ENCODE results near the gene CDH10. TPM values are rescaled to one million over a fixed set of nuclear protein-coding genes. Genes with fewer than 3 reads are reported as not detected.

Gene CDH10
- total RNA-seq, 1 experiment from 2014 or later: 0.31 TPM

GRCh38 chr5:24530906-24531305 is 113.9 kb downstream of the CDH10 start:
- Histone ChIP-seq H2BK120ac (ENCODE audit: low read depth, low read length, poor library complexity, severe bottlenecking) (no peak overlapping the region), H3K4me1 (ENCODE audit: insufficient read depth, low read length) (no peaks in the 10 kb centered on the region), H4K5ac (ENCODE audit: insufficient read length, low read depth, low read length) (no peak overlapping the region), H4K20me1 (ENCODE audit: control insufficient read depth, insufficient read depth, insufficient read length) (no peaks in the 10 kb centered on the region), H3K27ac (ENCODE audit: insufficient read length, low read depth, low read length) (no peak overlapping the region), H3K9ac (ENCODE audit: extremely low read depth, insufficient read length, low read length) (no peak overlapping the region), H3K56ac (ENCODE audit: insufficient read length, low read depth, low read length) (no peak overlapping the region), H3K9me3 (ENCODE audit: control insufficient read depth, low read depth, low read length) (no peaks in the 10 kb centered on the region), H3K79me1 (ENCODE audit: insufficient read depth, low read depth, low read length, poor library complexity, severe bottlenecking) (no peaks in the 10 kb centered on the region), H2BK12ac (ENCODE audit: insufficient read length, low read depth, low read length) (no peak overlapping the region), H3K27me3 (ENCODE audit: insufficient read depth, low read length) (no peaks in the 10 kb centered on the region), H2AFZ (ENCODE audit: low read length) (no peak overlapping the region), H3K4me2 (ENCODE audit: insufficient read depth, insufficient read length, low read length) (no peak overlapping the region), H3K4ac (ENCODE audit: low read depth, low read length) (no peak overlapping the region), H3K23me2 (ENCODE audit: insufficient read length, low read depth, low read length, poor library complexity, severe bottlenecking) (no peaks in the 10 kb centered on the region), H3K79me2 (ENCODE audit: insufficient read depth, low read length) (no peaks in the 10 kb centered on the region), H2BK20ac (ENCODE audit: low read depth, low read length, poor library complexity, severe bottlenecking) (no peak overlapping the region), H3K23ac (ENCODE audit: insufficient read length, low read depth, low read length) (no peak overlapping the region), H2BK5ac (ENCODE audit: insufficient read length, low read length) (no peak overlapping the region), H3K14ac (ENCODE audit: insufficient read depth, low read length) (no peak overlapping the region), H3T11ph (ENCODE audit: low read length) (no peak overlapping the region), H2AK5ac (ENCODE audit: insufficient read length, low read length) (no peak overlapping the region), H4K8ac (replicated peaks; ENCODE audit: insufficient read length, low read depth, low read length) (no peak overlapping the region), H4K91ac (ENCODE audit: insufficient read length, low read depth, low read length) (no peak overlapping the region), H3K18ac (ENCODE audit: insufficient read length, low read depth, low read length) (no peak overlapping the region), H2BK15ac (ENCODE audit: low read depth, low read length) (no peak overlapping the region)
- DNase-seq: no peak
- Mint-ChIP-seq H3K36me3 (ENCODE audit: insufficient read depth in 1 of 3, low read depth in 3 of 3) (no peaks in the 10 kb centered on the region), H3K27ac (no peak overlapping the region), H3K27me3 (ENCODE audit: low read depth) (no peaks in the 10 kb centered on the region), H3K9me3 (no peaks in the 10 kb centered on the region), H3K4me3 (no peak overlapping the region), H3K4me1 (no peaks in the 10 kb centered on the region)
- WGBS (ENCODE audit: extremely low coverage, insufficient read length, low lambda C conversion rate): no CpG with 5 or more reads among the region's 1 CpG
- TF ChIP-seq CTCF (conservative IDR thresholded peaks at IDR 0.05): no peak

All from H9 (cell line).